Stimulated activated CD4-positive, alpha-beta T cell treated with anti-CD3 and anti-CD28 coated beads, Interleukin-15, amount 100 ng/mL, for 1 hour (primary cell): ENCODE data around the gene CDC42BPG.
A peak's percentile ranks its signal among the peaks of the same experiment; 100 is the strongest.

ENCODE experiments used
- DNase-seq, 2 donors: peaks; one replicate each; pipeline ENCODE4 v3.0.0-alpha.2; 2020; ENCODE audit warnings: low read depth in 1 of 2, low spot score in 1 of 2

Gene CDC42BPG

DNA sequence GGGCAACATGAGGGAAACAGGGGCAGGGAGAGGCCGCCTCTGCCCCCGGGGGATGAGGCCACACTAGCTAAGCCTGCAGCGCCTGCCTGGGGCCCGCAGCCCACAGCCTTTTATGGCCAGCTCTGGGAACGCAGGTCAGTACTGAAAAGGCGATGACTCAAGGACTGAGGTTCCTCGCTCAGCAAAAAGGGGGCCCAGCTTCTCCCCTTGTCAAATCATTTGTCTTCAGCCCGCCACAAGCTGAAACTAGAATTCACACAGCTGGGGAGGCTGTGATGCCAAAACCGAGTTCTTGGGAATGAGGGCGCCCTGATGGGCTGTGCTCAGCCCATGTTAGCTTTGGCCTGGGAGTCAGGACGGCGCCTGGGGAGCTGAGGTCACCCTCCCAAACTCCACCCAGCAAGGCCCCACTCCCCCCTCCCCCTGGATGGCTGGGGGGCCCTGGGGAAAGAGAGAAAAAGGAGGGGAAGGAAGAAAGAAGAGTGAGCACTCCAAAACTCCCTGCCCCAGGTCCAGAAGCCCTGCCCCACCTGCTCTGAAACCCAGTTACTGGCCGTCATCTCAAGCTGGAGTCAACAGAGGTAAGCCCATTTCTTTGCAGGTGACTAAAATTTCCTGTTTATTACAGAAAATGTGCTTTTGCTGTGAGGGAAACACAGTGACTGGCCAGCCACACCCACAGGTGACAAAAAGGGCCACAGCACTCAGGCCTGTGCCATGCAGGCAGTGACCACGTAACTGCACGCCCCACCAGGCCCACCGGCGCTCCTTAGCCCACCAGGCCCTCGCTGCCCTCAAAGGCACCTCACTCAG is 20.2 kb upstream of the CDC42BPG start:
- DNase-seq = no peak

DNA sequence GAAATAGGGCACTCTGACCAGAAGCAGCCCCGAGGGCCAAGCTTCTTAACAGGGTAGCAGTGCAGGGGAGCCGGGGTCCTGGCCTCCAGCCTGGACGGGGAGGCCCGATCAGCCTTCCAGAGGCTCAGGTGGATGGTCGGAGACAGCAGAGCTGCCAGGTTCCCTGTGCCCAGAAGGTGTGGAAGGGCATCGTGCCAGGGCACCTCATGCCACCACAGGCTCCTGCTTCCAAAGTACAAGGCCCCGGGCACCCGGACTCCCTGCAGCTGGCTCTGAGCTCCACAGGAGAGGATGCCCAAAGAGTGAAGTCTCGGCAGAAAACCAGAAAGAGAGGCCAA is 19.7 kb upstream of the CDC42BPG start:
- no peak for DNase-seq

GRCh38 chr11:64863391-64864060 is 19.1 kb upstream of the CDC42BPG start:
- no peak for DNase-seq

DNA sequence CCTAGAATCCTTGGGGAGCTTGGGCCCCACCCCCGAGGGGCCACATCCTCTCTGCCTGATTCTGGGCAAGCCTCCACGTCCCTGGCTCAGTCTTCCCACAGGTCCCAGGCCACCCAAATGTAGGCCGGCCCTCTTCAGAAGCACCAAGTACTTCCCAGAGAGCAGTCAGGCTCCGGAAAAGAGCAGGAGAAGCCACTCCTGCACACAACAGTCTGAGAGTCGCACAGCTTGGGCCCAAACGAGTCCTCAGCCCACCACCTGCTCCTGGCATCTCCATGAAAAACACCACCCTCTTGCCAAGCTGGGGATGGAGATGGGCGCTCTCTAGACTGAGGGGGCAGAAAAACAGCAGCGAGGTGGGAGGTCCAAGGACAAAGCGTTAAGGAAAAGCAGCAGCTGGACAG is 18.5 kb upstream of the CDC42BPG start:
- no peak for DNase-seq

GRCh38 chr11:64861227-64861975 is 16.9 kb upstream of the CDC42BPG start:
- no peak for DNase-seq

DNA sequence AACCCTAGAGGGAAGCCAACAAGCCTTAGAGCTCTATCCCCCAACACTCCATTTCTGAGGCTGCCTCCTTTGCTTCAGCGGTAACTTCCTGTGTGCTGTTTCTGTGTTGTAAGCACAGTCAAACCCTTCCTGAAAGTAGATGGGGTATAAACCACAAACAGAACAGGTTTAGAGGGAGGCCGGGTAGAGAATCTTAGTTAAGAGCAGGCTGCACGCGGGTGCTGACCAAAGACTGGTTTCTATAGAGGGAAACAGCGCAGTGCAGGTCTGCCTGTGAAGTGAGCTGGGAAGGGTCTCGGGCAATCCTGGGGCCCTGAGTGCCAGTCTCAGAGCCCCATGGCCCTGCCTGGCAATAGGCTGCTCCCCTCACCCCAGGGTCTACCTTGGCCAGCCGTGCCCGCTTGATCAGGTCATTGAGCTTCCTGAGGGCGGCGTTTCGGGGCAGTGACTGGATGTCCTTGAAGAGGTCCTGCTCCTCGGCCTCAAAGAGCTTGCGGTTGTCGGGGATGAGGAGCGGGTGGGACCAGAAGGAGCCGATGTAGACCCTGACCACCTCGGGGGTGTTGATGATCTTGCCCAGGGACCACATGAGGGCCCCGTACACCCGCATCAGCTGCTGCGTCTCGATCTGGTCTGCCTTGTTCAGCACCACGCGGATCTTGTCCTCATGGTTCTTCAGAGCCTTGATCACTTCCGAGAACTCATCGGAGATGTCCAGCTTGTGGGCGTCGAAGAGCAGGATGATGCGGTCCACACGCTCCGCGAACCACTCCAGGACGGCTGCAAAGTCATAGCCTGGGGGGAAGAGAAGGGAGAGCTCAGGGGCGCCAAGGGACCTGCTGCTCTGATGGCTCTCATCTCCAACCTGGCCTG is 15.3 kb upstream of the CDC42BPG start:
- no peak for DNase-seq

GRCh38 chr11:64858467-64859263 is 14.2 kb upstream of the CDC42BPG start:
- no peak for DNase-seq

DNA sequence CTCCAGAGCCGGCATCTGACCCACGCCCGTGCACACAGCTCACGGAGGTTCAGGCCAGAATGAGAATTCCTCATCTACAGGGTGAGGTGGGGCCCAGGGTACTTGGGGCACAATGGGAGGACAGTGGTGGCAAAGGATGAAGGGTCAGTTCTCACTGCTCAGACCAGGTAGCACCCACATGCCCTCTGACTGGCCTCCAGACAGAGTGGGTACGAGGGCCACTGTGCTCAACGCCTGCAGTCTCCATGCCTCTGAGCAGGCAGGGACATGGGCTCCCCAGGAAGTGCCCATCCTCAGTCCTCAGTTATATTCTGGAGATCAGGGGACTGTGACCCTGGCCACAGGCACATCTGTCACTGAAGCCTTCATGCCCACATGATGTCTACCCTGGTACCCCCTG is 13.0 kb upstream of the CDC42BPG start:
- DNase-seq = no peak

DNA sequence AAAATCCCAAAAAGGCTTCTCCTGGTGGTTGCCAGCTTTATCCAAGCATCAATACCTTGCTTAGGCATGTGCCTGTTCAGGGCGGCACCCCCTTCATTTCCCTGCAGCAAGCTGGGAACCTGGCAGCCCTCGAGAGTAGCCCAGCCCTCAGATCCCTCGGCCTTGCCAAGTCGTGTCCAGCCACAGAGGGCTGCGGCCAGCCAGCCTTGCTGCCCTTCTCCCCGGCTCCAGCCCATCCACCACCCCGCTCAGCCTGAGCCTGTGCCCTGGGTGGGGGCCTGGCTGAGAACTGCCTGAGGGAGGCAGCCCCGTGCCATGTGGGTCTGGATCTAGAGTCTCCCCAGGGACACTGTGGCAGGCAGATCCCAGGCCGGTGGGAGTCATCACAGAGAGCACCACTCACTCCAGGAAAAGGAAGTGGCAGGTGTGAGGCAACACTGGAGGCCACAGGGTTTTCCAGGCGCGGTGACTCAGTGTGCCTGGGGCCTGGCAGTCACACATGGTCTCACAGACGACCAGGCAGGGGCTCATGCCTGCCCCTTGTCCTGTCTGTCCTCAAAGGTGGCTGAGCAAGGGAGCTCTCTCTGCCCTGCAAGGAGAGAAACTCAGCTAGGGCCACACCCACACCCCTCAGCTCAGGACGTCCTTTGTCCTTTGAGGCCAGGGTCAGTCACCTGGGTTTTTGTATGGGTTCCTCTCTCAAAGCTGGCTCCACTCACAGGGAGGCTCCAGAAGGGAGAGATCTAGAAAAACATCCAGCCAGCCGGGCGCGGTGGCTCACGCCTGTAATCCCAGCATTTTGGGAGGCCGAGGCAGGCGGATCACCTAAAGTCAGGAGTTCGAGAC is 12.2 kb upstream of the CDC42BPG start:
- no peak for DNase-seq

DNA sequence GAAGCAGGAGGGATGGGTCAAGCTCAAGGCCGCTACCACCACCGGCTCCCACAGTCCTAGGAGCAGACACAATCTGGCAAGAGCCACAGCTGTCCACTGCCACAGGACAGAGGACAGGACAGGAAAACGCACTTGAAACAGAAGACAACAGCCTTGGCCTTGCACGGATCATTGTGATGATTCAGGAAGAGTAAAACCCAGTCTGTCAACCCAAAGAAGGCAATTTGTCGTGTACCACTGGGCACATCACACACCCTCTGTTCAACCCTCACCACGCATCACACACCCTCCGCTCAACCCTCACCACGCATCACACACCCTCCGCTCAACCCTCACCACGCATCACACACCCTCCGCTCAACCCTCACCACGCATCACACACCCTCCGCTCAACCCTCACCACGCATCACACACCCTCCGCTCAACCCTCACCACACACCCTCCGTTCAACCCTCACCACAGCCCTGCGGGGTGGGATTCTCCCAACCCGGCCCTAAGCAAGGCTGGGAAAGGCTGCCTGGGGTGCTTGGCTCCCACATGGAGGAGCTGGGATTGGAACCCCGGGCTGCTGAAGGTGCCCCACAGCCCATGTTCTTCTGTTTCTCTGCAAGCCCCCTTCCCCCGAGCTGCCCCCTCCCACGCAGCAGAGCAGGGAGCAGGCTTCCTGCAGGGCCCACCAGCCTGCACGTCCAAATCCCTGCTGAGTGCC is 11.3 kb upstream of the CDC42BPG start:
- DNase-seq = no peak

- no peak for DNase-seq
Observed at GRCh38 chr11:64854534-64855502, 10.4 kb upstream of the CDC42BPG start.

- DNase-seq = no peak
Observed at GRCh38 chr11:64854157-64854533, 9.7 kb upstream of the CDC42BPG start.

DNA sequence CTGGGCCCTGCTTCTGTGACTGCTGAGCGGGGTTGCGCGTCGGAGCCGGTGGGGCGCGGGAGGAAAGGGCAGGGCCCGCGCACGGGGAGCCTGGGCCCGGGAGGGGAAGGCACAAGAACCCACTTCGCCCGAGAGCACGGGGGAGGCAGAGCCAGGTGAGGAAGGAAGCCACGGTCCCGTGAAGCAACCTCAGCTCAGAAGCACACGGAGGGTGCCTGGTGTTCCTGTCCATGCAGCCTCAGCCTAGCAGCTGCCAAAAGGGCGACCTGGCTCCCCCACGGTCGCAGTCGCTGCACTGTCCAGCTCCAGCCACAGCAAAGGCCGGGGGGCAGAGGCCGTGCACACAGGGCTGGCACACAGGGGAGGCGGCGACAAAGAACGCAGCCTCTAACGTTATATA is 9.3 kb upstream of the CDC42BPG start:
- DNase-seq = no peak

GRCh38 chr11:64852804-64853509 is 8.5 kb upstream of the CDC42BPG start:
- no peak for DNase-seq

DNA sequence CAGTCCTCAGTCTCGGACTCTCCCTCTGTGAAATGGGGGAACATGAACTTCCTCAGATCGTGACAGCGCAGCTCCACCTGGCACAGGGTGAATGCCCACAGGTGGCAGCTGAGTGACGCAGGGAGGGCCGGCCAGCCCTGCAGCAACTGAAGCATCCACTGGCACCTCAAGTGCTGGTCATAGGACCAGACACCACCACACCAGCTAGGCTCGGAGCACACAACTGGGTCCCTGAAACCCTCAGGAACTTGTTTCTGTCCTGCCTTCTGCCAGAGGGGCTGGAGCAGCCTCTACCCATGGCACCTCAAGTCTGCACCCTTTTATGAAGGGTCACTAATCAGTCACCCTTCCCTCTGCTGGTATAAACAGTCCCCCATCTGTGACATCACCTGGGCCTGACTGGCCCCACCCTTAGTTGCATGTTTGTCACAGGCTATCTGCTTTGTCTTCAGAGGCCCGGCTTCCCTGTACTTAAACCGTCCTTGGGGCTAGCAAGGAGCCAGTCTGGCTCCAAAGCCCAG is 7.4 kb upstream of the CDC42BPG start:
- no peak for DNase-seq

DNA sequence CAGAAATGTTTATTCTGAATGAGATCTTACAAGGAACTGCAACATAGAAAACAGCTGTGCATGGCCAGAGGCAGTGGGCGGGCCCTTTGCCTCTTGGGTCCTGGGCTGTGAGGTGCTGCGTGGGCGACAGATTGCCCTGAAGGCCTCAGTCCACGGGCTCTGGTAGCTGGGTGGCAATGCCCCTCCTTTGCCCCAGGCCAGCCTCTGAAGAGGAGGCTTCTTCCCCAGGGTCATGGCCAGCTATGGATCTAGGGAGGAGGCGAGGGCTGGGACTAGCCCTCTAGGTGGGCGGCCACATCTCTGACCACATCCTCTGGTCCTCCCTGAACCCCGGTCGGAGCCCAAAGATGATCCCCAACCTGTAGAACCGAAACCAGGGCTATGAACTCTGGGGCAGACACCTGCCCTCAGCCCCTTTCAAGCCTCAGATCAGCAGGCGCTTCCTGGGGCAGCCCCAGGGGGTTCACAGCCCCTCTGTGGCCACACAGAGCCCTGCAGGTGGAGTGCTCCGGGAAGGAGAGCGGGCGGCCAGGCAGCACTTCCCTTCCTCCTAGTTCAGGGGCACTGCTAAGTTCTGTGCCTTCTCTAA is 6.6 kb upstream of the CDC42BPG start:
- peak in 1 of 2 donors; percentile 47 for DNase-seq
